Measurements from ENCODE around the gene ARV1. TPM values are rescaled to one million over a fixed set of nuclear protein-coding genes. Genes with fewer than 3 reads are reported as not detected.

ARV1 gene
- total RNA-seq = 19.4 and 20.3 TPM in 2 replicates

- H2AFZ ChIP-seq (ENCODE audit: low read length) = peak within 1 kb of the TSS; percentile 99
- peak within 1 kb of the TSS; percentile 97 for H3K4me3 ChIP-seq (ENCODE audit: insufficient read depth, low read length)
- peak within 1 kb of the TSS; percentile 68 for H3K27ac ChIP-seq (ENCODE audit: low read depth, low read length)
- peak; percentile 100 for DNase-seq (ENCODE audit: insufficient read length, low spot score, missing footprints)
- H3K27me3 ChIP-seq (ENCODE audit: insufficient read depth, low read length) = no peaks in the 10 kb centered on the region
- H3K79me2 ChIP-seq (ENCODE audit: insufficient read depth, low read length) = peaks cover 59% of the 10 kb centered on the region
- H3K9me3 ChIP-seq (ENCODE audit: low read depth, low read length) = no peaks in the 10 kb centered on the region
- peaks cover 4% of the 10 kb centered on the region for H3K36me3 ChIP-seq (ENCODE audit: insufficient read depth, low read length)
- no peak for TF ChIP-seq CTCF (IDR thresholded peaks at IDR 0.05; ENCODE audit: extremely low read depth, low read depth, low read length)
- peaks cover 23% of the 10 kb centered on the region for H3K4me1 ChIP-seq (ENCODE audit: insufficient read depth, low read length)
- peaks cover 4% of the 10 kb centered on the region for H4K20me1 ChIP-seq (ENCODE audit: insufficient read depth, low read length)
- H3K4me2 ChIP-seq (ENCODE audit: insufficient read depth, low read length) = peak within 1 kb of the TSS; percentile 82
Observed at GRCh38 chr1:230978491-230979388, at the start of gene ARV1, which contains the start of gene TTC13. ARV1 (plus strand) TSS chr1:230979094; CDS start chr1:230979106, 12 bp downstream. TTC13 (minus strand) TSS chr1:230978861; CDS start chr1:230978830, 31 bp downstream.

- Histone ChIP-seq H3K9me3 (ENCODE audit: low read depth, low read length) (no peaks in the 10 kb centered on the region), H3K4me2 (ENCODE audit: insufficient read depth, low read length) (no peak overlapping the region), H3K4me3 (ENCODE audit: insufficient read depth, low read length) (no peak overlapping the region), H3K27me3 (ENCODE audit: insufficient read depth, low read length) (no peaks in the 10 kb centered on the region), H3K79me2 (ENCODE audit: insufficient read depth, low read length) (no peaks in the 10 kb centered on the region), H3K4me1 (ENCODE audit: insufficient read depth, low read length) (no peaks in the 10 kb centered on the region), H4K20me1 (ENCODE audit: insufficient read depth, low read length) (no peaks in the 10 kb centered on the region), H3K27ac (ENCODE audit: low read depth, low read length) (no peak overlapping the region), H3K36me3 (ENCODE audit: insufficient read depth, low read length) (peaks cover 20% of the 10 kb centered on the region), H2AFZ (ENCODE audit: low read length) (no peak overlapping the region)
- no peak for TF ChIP-seq CTCF (IDR thresholded peaks at IDR 0.05; ENCODE audit: extremely low read depth, low read depth, low read length)
- DNase-seq (ENCODE audit: insufficient read length, low spot score, missing footprints) = no peak
Observed at GRCh38 chr1:230930986-230931385, 47.9 kb upstream of the ARV1 start.

GRCh38 chr1:230935852-230936251 is 43.0 kb upstream of the ARV1 start:
- Histone ChIP-seq H3K4me1 (ENCODE audit: insufficient read depth, low read length) (peaks cover 19% of the 10 kb centered on the region), H2AFZ (ENCODE audit: low read length) (no peak overlapping the region), H4K20me1 (ENCODE audit: insufficient read depth, low read length) (no peaks in the 10 kb centered on the region), H3K27ac (ENCODE audit: low read depth, low read length) (no peak overlapping the region), H3K9me3 (ENCODE audit: low read depth, low read length) (no peaks in the 10 kb centered on the region), H3K4me3 (ENCODE audit: insufficient read depth, low read length) (no peak overlapping the region), H3K79me2 (ENCODE audit: insufficient read depth, low read length) (no peaks in the 10 kb centered on the region), H3K27me3 (ENCODE audit: insufficient read depth, low read length) (no peaks in the 10 kb centered on the region), H3K36me3 (ENCODE audit: insufficient read depth, low read length) (peaks cover 5% of the 10 kb centered on the region), H3K4me2 (ENCODE audit: insufficient read depth, low read length) (no peak overlapping the region)
- TF ChIP-seq CTCF (IDR thresholded peaks at IDR 0.05; ENCODE audit: extremely low read depth, low read depth, low read length) = no peak
- DNase-seq (ENCODE audit: insufficient read length, low spot score, missing footprints) = no peak

- Histone ChIP-seq H3K4me1 (ENCODE audit: insufficient read depth, low read length) (peaks cover 25% of the 10 kb centered on the region), H3K9me3 (ENCODE audit: low read depth, low read length) (no peaks in the 10 kb centered on the region), H3K4me2 (ENCODE audit: insufficient read depth, low read length) (no peak overlapping the region), H4K20me1 (ENCODE audit: insufficient read depth, low read length) (no peaks in the 10 kb centered on the region), H2AFZ (ENCODE audit: low read length) (no peak overlapping the region), H3K4me3 (ENCODE audit: insufficient read depth, low read length) (no peak overlapping the region), H3K79me2 (ENCODE audit: insufficient read depth, low read length) (no peaks in the 10 kb centered on the region), H3K27ac (ENCODE audit: low read depth, low read length) (no peak overlapping the region), H3K36me3 (ENCODE audit: insufficient read depth, low read length) (no peaks in the 10 kb centered on the region), H3K27me3 (ENCODE audit: insufficient read depth, low read length) (no peaks in the 10 kb centered on the region)
- no peak for TF ChIP-seq CTCF (IDR thresholded peaks at IDR 0.05; ENCODE audit: extremely low read depth, low read depth, low read length)
- no peak for DNase-seq (ENCODE audit: insufficient read length, low spot score, missing footprints)
Observed at GRCh38 chr1:230936475-230936874, 42.4 kb upstream of the ARV1 start.

All from osteoblast (primary cell).